Coronary artery (tissue), 2 donors: ENCODE results near the gene SLC23A3.

Experiments used
- DNase-seq: peaks from one replicate; pipeline ENCODE4 v3.0.0-alpha.2; 2017; ENCODE audit warnings: low spot score
- H3K27ac ChIP-seq, 2 donors: fragments of 200-600 bp; sonication (generic); one replicate each; pipeline ENCODE4 v1.5.1; 2016 to 2019
- H3K4me3 ChIP-seq: fragments of 200-600 bp; sonication (generic); 2 replicates; pipeline ENCODE4 v1.5.1; 2016; ENCODE audit warnings: mild to moderate bottlenecking, moderate library complexity
- TF ChIP-seq, protein P1 (sequence below): fragments of 200-600 bp; sonication (generic); IDR thresholded peaks from one replicate; pipeline ENCODE4 v1.5.1; 2019; ENCODE audit warnings: antibody characterized with exemption

Gene SLC23A3

DNA sequence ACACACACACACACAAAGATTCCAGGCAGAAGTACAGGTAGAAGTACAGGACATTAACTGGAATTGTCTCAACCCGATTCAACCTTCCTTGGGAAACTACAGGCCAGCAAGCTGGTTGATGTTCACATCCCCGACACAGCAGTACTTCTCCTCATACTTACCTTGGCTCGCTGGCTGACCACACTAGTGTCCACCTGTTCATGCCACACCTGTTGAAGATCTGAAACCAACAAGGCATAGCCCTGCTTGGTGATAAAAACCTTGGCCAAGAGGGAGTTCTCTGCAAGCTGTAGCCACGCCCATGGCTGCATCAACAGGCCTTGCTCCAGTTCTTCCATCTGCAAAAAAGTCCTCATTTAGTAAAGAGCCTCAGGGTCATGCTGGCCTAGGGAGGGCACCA, 11.8 kb downstream of the SLC23A3 start:
- no peak overlapping the region for H3K4me3 ChIP-seq
- no peak overlapping the region for H3K27ac ChIP-seq
- TF ChIP-seq, protein P1, sequence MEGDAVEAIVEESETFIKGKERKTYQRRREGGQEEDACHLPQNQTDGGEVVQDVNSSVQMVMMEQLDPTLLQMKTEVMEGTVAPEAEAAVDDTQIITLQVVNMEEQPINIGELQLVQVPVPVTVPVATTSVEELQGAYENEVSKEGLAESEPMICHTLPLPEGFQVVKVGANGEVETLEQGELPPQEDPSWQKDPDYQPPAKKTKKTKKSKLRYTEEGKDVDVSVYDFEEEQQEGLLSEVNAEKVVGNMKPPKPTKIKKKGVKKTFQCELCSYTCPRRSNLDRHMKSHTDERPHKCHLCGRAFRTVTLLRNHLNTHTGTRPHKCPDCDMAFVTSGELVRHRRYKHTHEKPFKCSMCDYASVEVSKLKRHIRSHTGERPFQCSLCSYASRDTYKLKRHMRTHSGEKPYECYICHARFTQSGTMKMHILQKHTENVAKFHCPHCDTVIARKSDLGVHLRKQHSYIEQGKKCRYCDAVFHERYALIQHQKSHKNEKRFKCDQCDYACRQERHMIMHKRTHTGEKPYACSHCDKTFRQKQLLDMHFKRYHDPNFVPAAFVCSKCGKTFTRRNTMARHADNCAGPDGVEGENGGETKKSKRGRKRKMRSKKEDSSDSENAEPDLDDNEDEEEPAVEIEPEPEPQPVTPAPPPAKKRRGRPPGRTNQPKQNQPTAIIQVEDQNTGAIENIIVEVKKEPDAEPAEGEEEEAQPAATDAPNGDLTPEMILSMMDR, result no peak
- no peak for DNase-seq

DNA sequence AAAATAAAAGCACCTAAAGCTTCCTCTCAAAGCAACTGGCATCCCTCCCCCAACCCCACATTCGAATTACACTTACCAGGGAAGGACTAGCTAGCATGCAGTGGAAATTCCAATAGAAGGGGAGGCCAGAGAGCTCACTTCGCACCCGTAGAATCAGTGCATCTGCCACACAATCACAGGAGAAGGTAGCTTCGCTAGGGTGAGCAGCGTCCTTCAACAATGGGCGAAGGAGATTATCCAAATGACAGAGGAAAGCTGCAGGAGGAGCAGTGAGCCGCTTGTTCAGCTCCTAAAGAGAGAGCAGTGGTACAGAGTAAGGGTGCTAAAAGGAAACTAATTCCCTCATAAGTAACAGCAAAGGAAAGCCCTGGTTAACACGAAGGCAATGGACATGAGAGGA, 12.4 kb downstream of the SLC23A3 start:
- DNase-seq, result no peak
- no peak overlapping the region for H3K27ac ChIP-seq
- no peak overlapping the region for H3K4me3 ChIP-seq
- TF ChIP-seq, protein P1, result no peak

DNA sequence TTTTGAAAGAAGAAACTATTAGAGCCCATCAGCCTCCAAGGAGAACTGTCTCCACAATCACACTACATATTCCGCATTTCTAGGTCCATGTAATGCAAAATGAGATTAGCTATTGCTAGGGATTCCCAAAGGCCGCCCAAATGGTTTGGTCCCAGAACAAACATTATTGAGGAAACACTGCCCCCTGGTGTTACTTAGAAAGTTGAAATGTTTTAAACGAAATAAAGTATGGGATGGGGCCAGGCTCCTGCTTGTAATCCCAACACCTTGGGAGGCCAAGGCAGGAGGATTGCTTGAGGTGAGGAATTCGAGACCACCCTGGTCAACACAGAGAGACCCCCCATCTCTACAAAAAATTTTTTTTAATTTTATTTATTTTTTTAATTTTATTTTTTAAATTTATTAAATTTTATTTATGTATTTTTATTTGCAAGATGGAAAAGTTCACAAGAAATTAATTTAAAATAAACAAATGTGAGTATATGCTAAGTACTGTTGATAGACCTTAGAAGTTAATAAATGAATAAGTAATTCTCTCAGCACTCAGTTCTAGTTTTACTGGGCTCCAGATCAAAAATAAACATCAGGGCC, 14.7 kb downstream of the SLC23A3 start:
- no peak for DNase-seq
- Histone ChIP-seq H3K4me3 (no peak overlapping the region), H3K27ac (no peak overlapping the region)
- TF ChIP-seq, protein P1, result peak; percentile 58

DNA sequence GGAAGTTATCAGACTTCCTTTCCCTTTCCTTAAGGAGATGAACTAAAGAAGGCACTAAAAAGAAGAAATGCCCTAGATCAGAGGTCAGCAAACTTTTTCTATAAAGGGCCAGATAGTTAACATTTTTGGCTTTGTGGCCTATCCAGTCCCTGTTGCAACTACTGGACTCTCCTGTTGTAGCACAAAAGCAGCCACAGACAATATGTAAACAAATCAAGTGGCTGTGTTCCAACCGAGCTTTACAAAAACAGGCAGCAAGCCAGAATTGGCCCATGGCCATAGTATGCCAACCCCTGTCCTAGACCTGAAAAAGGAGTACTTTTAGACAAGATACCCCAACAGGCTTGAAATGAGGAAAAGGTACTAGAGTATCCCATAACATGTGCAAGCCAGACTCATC, 20.2 kb downstream of the SLC23A3 start:
- no peak overlapping the region for H3K4me3 ChIP-seq
- TF ChIP-seq, protein P1, result no peak
- DNase-seq, result no peak
- H3K27ac ChIP-seq, result no peak overlapping the region

DNA sequence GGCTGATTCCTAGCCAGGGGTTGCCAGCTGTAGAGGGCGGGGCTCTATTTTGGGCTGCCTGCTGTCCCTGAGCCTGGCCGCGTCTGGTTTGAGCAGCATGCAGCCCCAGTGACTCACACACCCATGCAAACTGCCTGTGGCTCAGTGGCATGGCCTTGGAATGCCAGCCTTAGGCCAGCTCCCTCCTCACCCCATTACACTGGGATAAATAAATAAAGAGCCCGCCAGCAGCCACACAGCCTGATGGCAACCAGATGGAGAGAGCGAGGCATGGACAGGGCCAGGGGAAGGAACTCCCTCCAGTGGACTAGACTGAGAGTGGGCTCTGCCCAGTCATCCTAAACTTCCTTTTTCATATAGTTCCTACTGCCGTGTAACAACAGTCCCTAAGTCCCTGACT, 27.5 kb downstream of the SLC23A3 start:
- Histone ChIP-seq H3K4me3 (no peak overlapping the region), H3K27ac (peak overlapping the region in 1 of 2 donors; percentile 63)
- TF ChIP-seq, protein P1, result no peak
- DNase-seq, result peak; percentile 79

DNA sequence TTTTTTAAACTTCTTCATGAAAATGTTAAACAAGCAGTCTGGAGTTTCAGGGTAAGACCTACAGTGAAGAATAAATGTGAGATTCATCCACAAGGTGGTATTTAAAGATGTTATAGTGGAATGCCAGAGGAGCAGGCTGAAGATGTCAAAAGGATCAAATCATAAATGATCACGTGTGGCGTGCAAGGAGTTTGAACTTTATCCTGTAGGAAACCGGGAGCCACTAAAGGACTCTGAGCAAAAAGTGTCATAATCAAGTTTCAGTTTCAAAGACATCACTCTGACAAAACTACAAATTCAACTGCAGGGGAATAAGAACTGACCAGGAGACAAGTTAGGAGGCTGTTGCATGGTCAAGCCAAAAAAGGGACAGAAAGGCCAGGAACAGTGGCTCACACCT, 29.1 kb downstream of the SLC23A3 start:
- TF ChIP-seq, protein P1, result no peak
- no peak overlapping the region for H3K27ac ChIP-seq
- no peak overlapping the region for H3K4me3 ChIP-seq
- no peak for DNase-seq

DNA sequence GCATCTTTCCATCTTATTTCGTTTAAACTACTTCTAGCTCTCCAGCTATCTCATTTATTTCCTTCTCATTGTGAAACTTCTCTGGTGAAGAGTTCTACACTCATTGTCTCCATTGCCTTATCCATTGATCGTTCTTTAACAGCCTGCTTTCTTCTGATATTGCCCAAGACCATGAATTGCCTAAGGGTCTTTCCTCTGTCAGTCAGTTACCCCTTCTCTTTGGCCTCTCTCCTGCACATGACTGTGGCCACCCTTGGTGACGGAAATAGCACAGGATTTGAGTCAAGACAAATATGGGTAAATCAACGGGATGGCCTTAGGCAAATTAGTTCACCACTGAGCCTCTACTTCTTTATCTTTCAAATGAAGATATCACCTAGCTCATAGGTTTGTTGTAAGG, 35.9 kb downstream of the SLC23A3 start:
- DNase-seq, result no peak
- TF ChIP-seq, protein P1, result no peak
- H3K4me3 ChIP-seq, result no peak overlapping the region
- no peak overlapping the region for H3K27ac ChIP-seq
